Middle frontal gyrus (tissue), 1 donor: ENCODE measurements around the gene NKAIN4.
"Not testable (repeated sequence)": the region's sequence is repeated elsewhere in the genome, so short reads cannot be mapped to it uniquely, and the experiment has no call there.

Source experiments
- DNase-seq: peaks from one replicate; pipeline ENCODE4 v3.0.0-alpha.2; 2015; ENCODE audit warnings: low spot score; ENCODE audit errors: extremely low spot score

NKAIN4 gene

DNA sequence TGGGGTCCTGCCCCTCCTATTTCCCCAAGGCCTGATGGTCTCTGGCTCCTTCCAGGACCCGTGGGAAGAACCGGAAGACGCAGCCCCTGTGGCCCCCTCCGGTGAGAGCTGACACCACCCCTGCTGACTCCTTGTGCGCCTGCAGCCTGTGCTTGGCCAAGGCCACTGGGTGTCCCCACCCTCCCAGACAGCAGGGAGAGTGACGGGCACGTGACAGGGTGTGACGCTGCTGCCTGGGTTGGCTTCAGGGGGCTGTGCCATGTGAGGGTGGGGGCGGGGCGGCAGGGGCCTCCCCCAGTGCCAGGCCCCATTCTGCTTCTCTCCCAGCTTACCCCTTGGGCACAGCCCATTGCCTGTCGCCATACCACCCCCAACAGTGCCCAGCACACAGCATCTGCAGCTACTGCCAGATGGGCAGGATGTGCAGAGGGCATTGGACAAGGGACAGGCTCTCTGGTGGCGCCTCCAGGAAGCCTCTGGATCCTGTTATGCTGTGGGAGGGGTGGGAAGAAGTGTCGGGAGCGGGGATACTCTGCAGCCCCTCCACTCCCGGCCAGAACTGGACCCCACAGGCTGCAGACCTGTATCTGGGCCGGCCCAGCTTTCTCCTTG is 15.6 kb downstream of the NKAIN4 start:
- no peak for DNase-seq

DNA sequence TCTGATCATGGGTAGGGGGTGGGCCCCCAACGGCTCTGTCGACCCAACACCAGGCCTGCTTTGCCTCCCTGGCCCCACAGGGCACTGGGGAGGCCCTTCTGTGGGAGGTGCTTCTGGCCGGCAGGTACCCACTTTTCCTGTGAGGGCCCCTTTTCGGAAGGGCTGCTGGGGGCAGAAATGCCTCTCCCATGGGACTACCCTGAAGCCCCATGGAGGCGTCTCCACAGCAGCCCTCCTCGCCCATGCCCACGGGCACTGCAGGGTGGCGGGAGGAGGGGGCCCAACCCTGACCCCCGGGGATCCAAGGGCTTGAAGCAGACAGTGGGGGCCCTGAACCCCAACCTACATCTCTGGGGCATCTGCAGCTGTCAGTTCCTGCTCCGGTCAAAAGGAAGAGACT is 16.2 kb downstream of the NKAIN4 start:
- DNase-seq, result no peak

DNA sequence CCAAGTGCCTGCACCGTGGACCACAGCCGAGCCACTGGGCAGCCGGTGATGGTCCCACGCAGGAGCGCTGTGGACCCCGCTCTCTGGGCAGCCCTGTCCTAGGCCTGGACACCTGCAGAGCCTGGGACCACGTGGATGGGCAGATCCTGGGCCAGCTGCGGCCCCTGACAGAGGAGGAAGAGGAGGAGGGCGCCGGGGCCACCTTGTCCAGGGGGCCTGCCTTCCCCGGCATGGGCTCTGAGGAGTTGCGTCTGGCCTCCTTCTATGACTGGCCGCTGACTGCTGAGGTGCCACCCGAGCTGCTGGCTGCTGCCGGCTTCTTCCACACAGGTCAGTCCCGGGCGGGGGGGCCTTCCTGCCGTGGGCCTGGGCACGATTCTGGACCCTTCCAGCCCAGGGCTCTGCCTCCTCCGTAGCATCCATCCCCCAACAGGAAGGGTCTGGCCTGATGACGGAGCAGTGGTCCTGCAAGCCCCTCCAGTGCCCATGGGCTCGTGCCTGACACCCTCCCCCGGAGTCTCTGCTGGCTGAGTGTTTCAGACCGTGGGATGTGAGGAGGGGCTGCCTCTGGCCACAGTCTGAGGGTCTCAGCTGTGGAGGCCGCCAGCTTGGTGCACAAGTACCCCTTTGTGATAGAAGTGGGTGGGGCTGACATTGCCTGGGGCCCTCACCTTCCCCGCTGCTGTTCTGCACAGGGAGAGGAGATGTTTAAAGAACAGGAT is 18.0 kb downstream of the NKAIN4 start:
- no peak for DNase-seq

DNA sequence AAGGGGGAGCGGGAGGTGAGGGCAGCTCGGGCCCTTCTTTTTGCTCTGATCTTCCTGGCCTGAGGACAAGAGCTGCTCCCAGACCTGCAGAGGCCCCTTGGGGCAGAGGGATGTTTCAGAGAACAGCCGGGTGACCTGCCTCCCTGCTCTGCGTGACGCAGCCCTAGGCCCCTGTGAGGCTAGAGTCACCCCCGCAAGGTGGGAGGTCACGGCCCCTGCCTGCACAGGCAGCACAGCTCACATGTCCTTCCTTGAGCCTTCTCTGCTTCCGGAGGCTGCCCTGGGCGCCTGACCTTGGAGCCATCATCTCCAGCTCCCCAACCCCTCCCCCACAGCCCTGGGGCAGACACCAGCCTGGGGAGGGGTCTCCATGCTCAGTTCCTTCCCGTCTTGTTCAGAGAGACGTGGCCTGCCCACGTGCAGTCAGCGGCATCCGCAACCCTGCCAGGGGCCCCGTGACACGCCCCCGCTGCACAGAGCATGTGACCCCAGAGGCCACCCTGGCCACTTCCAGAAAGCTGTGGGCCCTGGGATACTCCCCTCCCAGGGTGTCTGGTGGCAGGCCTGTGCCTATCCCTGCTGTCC is 18.8 kb downstream of the NKAIN4 start, which contains the start of gene BIRC7:
Gene BIRC7, plus strand, starts transcription at position 507 of the 585 bp plus-strand sequence. CDS start 192 bp downstream, outside the sequence.
- DNase-seq, result no peak

DNA sequence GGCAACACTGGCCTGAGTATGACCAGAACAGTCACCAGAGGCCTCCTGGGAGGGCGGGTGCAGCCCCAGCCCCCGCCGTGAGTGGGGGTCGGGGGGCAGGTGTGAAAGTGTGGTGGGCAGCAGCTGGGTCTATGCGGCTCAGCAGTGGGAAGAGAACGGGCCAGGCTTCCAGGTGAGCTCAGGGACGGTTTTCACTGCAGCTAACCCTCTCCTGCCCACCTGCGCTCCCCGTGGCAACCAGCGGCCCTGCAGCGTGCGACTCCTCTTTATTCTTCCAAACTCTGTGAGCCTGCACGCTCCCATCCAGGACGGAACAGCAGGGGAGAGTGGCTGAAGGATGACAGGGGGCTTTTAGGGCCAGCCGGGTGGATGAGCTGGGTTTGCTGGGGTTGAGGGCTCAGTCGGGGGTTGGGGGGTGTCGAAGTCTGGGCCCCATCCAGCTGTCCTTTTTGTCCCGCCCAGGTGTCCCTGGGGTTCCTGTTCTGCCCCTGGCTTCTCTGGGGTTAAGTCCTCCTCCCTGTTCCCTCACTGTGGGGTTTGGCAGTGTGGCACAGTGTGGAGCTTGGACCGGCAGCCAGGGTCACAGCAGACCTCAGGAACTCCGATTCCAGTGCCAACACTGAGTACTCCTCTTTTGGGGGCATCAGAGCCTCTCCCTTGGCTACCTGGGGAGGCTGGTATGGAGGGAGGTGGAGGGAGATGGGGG is 19.4 kb downstream of the NKAIN4 start:
- DNase-seq, result no peak

DNA sequence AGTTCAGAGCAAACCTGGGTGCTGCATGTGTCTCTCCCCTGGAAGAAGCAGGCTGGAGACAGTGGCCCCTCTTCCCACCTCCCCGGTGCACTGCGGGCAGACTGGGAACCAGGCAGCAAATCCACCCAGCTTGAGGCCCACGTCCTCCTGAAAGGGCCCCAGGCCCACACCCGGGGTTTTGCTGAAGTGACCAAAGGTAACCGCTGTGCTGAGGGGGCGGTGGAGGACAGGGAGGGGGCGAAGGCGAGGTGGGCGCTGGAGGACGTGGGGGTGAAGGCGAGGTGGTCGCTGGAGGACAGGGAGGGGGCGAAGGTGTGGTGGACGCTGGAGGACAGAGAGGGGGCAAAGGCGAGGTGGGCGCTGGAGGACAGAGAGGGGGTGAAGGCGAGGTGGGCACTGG is 20.3 kb downstream of the NKAIN4 start:
- no peak for DNase-seq

DNA sequence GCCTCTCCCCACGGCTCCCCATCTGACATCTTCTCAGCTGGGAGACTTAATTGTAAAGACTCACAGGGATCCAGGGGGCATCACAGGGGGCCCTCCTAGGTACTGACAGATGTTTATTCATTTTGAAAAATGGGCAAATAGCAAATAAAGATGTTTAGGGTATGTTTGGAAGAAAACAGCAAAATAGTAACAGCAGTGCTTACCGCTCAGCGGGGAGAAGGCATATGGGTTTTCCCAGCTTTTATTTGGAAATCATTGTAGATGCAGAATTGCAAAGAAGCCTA is 21.3 kb downstream of the NKAIN4 start:
- DNase-seq, result no peak

DNA sequence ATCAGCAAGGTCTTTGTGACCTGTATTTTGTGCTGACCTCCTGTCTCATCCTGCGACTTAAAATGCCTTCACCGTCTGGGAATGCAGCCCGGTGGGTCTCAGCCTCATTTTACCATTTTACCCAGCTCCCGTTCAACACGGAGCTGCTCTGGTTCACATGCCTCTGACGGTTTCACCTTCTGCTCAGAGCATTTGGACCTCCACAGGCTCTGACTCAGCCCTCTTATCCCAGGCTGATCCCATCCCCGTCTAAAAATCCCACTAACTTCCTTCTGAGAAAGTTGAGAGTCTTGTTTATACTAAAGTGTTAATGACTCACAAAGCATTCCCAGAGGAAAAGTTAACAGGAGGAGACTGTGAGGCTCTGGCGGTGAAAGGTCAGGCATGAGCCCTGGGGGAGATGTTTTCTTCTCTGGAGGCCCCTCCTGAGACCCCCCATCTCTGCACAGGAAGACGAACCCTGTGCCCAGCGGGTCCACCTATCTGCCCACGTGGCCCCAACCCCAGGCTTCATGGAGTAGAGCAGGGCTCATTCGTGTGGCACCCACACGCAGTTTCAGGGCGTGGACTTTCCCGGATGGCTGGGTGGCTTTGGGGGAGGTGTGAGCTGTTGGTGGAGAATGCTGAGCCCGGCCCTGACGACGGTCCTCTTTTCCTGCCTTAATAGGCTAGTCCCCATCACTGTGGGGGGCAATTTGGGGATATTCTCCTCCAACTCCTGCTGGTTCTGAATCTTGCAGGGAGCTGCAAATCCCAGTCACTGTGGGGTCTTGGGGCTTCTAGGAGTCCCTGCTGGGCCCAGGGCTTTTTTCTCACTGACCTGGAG is 21.8 kb downstream of the NKAIN4 start:
- DNase-seq, result no peak

DNA sequence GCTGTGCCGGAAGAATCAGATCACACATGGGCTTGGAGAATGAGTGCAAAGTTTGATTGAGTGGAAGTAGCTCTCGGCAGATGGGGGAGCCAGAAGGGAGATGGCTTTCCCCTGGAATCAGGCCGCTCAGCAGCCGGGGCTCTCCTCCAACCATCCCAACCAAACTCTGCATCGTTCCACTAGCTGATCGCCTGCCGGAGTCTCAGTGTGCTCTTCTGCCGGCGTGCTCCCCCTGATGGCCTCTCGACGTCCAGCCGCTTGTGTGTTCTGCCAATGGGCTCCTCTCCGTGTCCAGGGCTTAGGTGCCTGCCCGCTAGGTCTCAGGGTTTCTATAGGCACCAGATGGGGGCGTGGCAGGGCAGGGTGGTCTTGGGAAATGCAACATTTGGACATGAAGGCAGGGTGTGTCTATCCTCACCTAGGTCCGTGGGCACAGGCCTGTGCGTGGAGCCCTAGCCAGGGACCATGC is 23.4 kb downstream of the NKAIN4 start:
- no peak for DNase-seq

DNA sequence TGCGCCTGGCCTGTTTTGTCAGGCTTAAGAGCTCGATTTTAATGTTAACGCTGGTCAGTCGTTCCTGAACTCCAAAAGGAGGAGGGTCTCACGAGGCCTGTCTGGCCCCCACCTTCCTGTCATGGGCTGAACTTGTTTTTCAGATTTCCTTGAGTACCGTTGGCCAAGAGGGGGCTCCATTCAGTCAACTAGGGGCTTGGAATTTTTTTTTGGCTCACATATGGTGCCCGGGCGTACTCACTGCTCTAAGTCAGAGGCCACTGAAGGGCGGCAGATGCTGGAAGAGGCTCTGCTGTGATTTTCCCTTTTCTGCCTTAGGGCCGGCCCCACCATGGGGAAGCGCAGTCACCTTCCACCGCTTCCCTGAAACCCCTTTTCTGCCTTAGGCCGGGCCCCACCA is 25.5 kb downstream of the NKAIN4 start:
- no peak for DNase-seq

DNA sequence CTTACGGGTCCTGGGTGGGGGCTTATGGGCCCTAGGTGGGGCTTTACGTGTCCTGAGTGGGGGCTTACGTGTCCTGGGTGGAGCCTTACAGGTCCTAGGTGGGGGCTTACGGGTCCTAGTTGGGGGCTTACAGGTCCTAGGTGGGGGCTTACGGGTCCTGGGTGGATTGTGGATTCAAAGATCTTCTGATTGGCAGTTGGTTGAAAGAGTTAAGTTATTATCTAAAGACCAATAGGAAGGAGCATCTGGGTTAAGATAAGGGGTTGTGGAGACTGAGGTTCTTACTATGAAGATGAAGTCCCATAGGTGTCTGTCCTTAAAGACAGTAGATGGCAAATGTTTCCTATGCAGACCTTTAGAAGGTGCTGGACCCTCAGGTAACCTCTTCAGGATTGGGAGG is 27.0 kb downstream of the NKAIN4 start:
- no peak for DNase-seq

DNA sequence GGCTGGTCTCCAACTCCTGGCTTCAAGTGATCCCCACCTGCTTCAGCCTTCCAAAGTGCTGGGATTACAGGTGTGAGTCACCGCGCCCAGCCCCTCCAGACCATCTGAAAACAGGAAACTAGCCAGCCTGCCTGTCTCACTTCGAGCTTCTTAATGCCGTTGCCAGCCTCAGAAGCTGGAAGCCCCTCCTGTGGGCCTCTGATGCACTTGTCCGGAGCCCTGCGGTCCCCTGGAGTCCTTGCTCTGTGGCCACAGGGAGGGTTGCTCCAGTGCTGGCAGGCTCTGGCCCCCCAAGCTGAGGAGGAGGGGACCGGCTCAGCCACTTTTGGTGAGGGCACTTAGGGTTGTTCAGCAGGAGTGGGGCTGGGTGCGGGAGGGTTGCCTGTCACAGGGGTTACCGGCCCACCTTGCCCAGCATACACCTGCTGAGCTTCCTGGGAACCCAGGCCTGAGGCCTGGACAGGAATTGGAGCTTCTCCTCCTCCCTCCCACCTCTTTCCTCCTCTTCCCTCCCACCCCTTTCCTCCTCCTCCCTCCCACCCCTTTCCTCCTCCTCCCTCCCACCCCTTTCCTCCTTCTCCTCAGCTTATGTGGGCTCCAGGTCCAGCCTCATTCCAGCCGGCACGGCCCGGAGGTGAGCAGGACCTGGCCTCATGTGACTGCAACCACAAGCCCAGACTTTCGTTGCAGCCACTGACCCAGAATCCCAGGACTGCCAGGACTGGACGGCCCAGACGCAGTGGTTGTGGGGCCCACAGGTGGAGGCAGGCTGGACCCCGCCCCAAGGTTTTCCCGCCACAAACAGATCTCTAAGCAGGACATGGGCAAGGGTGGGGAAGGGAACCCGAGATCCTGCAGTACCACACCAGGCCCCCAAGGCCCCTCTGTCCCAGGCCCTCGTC is 28.0 kb downstream of the NKAIN4 start:
- no peak for DNase-seq

DNA sequence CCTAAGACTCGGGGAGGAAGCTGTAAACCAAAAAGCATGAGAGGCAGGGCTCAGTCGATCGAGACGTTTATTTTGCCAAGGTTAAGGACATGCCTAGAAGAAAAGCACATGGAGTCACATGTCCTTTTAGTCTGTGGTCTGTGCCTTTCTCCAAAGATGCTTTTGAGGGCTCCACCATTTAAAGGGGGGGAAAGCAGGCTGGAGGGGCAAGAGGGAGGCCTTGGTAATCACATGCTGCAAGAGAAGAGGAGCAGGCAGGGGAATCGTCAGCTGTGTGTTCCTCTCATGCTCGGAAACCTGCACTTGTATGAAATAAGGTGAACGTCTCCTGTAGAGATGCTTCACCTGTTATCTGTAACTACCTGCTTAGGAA is 29.2 kb downstream of the NKAIN4 start:
- DNase-seq, result no peak

DNA sequence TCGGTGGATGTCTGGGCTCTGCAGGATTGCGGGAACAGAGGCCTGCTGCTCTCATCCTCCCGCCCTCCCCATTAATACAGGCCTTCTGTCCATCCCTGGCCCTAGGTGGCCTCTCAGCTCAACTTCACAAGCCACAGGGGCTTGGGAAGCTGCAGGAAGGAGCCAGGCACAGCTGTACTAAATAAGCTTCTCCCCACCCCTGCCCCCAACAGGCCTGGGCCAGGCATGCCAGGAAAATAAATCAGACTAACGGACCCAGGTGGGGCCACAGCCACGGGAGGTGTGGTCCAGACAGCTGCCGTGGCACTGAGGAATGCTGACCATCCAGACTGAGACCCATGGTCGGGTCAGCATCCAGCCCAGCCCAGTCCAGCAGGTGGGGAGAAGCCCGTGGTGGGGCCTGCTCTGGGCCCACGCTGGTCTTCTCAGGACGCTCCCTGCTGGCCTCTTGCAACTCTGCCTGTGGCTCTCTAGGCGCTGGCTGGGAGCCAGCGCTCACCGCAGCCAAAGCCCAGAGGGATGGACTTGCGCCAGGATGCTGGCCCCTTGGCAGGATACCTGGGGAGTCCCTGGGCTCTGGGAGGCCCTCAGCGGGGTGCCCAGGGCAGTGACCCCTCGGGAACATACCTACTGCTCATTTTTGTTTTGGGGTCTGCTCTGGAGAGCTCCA is 29.7 kb downstream of the NKAIN4 start:
- no peak for DNase-seq

DNA sequence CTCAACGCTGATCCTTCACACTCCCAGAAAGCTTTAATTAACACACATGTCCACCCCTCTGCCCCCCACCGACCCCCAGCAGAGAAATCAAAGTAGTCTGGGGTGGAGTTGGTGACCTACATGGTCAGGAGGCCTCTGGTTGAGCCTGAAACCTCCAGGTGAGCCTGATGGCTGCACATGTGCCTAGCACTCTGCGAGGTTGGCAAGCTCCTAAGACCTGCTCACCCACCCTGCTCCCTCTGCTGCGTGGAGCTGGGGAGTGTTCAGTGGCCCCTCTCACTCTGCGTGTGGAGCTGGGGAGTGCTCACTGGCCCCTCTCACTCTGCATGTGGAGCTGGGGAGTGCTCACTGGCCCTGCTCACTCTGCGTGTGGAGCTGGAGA is 30.4 kb downstream of the NKAIN4 start:
- DNase-seq, result no peak

DNA sequence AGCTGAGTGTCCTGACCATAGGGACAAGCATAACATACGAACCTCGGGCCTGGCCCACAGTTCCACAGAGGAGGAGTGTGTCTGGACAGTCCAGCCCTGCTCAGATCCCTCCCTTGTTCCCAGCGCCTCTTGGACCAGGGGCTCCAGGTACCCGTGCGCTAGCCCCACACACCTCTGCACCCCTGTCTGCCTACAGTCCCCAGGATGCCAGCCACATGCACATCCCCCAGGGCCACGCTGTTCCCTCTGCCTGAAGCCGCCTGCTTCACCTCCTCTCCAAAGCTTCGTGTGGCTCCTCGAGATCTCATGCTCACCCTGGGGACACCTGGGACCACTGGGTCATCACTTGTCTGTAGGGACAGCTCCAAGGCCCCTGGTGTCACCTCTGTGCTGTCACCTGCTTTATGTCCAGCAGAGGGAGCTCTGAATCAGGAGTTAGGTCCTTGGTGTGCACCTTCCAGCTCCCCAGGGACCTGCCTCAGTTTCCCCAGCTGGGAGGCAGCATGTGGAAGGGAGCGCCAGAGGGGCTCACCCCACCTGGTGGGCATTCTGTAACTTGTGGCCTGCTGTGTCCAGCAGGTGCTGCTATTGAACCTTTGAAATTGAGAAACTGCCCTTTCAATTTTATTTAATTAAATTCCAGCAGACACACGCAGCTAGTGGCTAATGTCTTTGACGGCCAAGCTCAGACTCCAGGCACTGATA is 31.0 kb downstream of the NKAIN4 start:
- no peak for DNase-seq

DNA sequence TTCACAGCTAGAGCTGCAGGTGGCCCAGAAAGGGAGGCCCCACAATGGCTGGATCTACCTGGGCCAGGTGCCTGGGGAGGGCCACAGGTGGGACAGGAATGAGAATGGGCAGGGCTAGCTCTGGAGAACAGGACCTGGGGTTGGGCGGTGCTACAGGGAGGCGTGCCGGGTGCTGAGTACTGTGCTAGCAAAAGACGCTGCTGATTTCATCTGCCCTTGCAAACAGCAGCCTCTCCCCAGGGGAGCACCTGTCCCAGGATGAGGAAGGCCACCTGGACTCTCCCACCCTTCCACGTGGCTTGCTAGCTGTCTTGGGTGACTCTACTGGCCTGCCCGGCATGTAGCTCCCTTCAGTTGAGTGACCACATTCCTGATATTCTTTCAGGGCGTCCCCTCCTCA is 31.7 kb downstream of the NKAIN4 start:
- DNase-seq, result no peak

DNA sequence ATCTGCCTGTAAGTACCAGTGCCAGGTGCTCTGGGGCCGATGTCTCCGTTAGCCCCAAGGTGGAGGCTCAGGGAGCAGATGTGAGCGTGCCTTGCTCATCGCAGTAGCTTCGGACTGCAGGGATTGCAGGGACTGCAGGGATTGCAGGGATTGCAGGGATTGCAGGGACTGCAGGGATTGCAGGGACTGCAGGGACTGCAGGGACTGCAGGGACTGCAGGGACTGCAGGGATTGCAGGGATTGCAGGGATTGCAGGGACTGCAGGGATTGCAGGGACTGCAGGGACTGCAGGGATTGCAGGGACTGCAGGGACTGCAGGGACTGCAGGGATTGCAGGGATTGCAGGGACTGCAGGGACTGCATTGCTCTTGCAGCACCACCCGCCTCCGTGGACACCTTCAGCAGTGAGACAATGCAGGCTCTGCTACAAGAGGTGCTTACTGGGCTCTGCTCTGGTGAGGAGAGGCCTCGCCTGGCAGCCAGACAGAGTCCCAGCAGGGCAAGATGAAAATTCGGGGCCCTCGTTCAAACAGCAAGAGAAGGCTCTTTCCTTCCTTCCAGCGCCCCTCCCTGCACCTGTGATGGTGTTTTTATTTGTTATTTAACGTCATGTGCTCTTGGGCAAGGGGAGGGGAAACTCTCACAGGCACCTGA is 32.7 kb downstream of the NKAIN4 start:
- DNase-seq, result not testable (repeated sequence)
